Measurements from ENCODE around the gene FMNL3.

Gene FMNL3

DNA sequence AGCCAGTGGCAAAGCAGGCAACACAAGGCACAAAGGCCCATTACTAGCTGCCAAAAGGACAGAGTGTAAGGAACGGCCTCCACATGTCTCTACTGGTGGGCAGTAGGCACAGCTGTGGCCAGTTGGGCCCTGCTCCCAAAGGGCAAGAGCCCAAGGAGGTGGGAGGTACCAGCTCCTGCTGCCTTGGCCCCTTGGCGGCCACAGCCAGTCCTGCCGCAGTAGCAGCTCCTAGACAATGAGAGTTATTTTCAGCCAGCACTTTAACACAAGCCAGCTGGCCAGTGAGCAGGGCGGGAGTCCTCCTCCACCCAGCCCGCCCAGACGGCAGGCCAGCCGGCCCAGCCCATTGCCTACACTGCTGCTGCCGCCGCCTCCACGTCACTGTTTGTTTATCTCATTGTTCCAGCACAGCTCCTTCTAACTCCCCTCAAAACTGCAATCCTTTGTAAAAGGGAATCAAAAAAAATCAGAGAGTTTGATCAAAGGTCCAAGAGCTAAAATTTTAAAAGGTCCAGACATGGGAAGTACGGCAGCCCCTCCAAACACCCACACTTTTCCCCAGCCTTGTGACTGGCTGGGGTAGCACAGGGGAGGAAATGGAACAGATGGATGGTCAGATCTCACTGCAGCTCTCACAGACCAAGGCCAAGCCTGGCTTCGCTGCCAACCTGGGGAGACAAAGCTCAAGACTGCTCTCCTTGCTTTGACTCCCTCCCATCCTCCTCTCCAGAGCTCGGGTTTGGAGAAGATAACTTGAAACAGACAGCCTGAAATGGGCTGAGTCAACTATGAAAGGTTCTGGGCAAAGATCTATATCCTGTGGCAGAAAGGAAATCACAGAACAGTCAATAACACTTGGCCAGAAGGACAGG lies 33.5 kb downstream of the FMNL3 start:
- DNase-seq (ENCODE audit: low read depth) = no peak

DNA sequence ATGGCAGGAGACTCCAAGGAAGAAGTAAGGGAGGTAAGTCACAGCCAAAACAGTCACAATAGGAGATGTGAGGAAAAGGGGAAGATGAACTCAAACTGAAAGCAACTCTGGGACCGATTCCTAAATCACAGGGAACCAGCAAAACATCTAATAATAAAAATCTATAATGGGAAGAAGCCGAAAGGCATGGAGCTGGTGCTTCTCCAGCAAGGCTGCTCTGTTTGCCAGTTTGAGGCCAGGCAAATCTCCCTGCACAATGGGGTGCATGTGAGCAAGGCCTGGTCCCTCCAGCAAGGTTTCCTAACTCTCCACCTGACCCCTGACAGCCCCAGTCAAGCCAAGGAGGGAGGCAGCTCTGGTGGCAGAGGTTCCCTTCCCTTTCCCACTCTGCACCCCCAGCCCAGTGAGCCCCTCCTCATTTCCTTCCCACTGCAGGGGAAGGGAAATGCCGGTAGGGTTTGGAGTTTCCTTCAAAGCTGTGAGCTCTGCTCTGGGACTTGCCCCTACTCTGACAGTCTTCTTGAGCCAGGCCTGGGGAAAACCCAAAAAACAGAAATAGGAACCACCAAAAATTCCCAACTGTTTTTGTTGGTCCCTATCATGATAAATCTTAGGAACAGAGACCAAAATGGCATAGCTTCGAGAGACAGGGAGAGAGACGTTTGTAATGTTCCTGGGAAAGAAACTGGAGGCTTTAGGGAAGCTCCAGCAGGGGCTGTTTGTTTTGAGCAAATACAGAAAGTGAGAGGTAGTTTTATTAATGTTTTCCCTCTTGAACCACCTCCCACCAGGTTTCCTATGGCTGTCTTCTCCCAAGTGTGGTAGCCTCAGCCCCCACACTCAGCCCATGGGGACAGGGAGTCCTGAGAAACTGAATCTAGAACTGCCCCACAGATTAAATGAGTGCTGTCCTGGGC lies 34.6 kb downstream of the FMNL3 start:
- DNase-seq (ENCODE audit: low read depth) = no peak

DNA sequence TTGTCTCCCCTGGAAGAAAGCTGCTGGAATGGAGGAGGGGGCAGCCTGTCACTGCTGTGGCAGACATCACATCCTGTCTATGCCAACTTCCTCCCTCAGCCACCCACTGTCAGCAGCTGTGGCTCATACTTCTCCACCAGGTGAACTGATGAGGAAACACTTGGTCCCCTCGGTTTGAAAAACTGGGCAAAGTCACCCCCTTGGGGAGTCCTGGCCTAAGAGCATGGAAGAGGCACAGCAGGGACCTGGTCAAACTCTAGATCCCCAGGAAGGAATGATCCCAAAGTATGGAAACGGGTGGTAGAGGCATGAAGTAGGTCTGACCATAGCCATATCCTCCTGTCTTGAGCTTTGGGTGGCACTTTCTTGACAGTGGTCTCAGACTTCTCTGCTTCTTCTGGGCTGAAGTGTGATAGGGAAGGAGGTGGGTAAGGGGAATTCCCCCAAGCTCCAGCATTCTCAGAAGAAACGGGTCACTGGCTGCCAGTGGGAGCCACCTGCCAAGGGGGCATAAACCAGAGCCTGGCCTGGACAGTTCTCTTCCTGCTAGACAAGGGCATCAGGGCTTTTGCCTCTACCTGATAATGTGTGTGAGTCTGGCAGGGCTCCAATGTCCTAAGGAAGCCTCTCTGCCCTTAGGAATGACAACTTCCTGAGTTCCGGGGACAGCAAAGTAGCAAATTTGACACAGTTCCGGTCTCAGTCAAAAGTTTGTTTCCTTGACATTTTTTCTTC lies 36.0 kb downstream of the FMNL3 start:
- peak; percentile 64 for DNase-seq (ENCODE audit: low read depth)

DNA sequence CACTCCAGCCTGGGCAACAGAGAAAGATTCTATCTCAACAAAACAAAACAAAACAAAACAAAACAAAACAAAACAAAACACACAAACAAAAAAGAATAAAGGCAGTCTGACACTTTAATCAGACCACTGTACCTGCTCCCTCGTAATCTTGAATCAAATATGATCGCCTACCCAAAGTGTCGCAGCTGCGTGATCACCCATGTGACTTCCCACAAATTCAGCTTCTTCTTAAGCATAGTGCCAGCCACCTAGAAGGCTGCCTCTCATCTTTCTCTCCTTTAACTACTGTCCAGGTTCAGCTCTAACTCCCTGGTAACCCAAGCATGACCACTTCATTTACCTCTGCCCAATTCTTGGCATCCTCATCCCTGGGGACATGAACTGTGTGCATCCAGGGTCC lies 37.4 kb downstream of the FMNL3 start:
- DNase-seq (ENCODE audit: low read depth) = no peak

DNA sequence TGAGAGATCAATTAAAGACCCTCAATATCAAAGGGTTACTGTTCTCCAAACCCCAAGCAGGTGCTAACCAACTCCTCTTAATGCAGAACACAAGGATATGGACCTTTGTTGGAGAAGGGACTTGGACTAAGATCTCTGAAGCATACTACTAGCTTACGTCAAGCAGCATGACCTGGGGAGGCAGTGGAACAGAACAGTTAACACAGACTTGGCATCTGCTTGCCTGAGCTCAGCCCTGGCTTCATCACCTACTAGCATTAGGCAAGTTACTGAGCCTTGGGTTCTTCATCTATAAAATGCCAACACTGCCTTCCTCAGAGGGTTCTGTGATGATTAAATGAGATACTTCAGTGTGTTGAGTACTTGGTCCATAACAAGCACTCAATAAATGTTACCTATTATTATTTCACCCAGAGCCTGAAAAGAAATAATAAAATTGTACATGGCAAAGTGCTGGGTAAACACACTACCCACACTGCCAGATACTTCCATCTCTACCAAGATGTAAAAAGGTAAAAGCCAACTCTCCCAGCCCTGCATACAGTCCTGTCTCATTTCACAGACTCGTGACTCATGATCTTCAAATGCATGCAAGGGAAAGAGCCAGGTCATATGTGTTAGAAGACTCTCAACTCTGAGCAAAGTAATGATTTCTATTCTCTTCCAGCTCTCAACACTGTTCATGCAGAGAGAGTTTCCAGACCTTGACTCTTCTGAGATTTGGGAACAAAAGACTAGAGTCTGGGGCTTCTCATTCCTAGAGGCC lies 39.7 kb downstream of the FMNL3 start:
- DNase-seq (ENCODE audit: low read depth) = no peak

DNA sequence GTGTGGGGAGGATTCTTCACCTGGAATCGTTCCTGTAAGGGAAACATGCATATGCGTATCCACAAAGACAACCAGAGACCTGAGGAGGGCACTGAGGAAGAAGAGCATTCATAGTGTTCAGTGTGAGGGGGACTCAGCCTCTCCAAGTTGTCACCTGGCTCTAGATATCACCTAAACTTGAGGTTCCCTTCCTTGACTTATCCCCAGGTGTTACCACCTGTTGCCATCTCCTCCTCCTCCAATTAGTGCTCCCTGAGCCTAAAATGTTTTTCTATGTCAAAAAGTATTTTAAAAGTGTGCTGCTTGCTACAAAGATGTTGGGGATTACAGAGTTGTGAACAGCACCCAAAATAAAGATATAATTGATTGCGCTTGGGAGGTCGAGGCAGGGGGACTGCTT lies 41.0 kb downstream of the FMNL3 start:
- no peak for DNase-seq (ENCODE audit: low read depth)

DNA sequence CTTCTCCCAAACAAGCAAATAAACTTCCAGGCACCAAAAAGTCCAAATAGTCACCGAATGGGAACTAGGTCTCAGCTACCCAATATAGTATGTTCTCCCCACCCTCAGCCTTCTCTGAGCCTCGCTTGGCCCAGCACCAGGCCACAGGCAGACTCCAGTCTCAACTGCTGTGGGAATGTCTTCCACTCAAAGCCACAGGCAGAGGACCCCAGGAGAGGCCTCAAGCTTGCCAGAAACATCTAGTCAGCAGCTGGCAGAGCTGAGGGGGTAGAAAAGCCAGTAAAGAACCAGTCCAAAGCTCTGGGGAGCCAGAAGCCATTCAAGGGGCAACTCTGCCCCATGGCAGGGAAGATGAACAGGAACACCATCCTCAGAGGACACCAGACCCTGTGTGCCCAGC lies 41.8 kb downstream of the FMNL3 start:
- no peak for DNase-seq (ENCODE audit: low read depth)

DNA sequence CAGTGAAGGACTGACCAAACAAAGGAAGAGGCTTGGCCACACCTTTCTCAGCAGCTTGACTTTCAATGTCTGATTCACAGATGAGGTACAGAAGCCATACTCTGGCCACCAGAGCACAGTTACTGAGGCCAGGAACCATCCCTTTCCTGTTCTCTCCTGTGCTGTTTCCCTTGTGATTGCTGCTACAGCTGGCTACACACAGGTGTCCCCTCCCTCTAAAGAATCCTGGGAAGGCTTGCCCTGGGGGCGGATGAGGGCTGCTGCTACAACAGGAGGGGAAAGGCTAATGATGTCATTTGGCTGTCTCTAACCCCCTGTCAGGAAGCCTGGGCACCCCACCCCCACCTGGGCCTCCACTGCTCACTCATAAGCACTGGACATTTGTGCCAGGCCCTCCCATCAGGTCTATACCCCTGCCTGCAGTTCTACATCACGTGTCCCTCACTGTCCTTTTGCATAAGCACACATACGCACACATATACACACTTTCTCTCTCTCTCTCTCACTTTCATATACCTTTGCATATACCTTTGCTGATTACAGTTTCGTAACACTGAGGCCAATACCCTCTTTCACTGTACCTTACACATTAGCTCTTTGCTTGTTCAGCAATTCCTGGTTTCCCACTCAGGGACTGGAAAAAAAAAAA lies 42.5 kb downstream of the FMNL3 start:
- DNase-seq (ENCODE audit: low read depth) = no peak

DNA sequence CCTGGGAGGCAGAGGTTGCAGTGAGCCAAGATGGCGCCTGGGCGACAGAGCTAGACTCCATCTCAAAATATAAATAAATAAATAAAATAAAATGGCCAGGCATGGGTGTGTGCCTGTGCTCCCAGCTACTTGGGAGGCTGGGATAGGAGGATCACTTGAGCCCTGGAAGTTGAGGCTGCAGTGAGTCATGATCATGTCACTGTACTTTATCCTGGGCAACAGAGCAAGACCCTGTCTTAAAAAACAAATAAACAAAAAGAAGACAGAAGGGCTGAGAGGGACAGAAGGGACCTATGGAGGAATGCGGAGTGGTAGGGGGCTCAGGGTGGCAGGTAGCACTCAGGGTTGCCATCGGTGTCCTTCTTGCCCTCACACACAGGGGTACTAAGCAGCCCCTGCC lies 43.0 kb downstream of the FMNL3 start:
- DNase-seq (ENCODE audit: low read depth) = no peak

DNA sequence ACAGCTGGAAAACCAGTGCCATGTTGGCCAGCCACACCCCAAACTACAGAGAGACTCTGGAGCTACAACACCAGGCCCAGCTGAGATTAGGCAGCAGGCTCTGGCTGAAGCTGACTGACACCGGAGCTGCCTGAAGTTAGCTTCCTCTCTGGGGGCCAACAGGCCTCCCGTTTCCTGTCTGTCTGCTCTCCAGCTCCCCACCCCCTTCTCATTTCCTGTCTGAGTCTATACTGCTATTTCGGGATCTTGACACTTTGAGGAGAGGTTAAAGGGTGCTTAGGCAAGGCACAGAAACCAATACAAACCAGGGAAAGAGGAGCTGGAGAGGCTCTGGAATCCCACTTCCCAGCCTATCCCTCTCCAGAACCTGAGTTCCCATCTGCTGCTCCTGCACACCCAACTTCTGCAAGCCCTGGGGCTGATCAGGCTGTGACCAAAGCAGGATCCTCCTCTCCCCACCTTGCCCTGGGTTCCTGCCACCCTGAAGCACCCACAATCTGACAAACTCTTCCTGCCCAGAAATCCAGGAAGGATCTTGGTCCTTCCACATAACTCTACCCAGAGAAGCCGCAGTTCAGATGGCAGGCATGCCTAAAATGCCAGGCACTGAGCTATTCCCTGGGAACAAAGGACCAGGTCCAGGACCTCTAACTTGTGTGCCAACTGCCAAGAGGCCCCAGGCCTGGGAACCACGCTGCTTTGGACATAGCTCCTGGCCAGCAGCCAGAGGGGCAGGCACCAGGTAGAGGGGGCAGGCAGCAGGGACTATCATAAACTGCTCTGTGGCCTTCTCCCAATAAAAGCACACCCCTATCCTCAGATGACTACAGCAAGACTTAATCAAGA lies 44.0 kb downstream of the FMNL3 start:
- DNase-seq (ENCODE audit: low read depth) = peak; percentile 57

DNA sequence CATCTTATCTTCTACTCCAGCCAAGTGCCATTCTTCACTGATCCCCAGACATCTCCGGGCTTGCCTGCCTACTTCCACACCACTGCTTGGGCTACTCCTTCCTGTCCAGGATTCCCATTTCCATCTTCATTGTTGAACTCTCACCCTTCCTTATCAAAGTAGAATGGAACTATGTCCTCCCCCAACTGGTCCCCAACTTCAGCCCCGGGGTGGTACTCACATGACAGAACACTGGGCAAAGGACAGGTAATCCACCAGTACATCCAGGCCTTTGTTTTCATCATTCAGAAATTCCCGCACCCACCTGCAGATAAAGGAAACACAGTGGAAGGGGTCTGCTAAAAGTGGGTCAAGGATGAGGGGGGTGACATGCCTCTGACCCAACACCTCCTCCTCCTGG lies 45.5 kb downstream of the FMNL3 start:
- no peak for DNase-seq (ENCODE audit: low read depth)

DNA sequence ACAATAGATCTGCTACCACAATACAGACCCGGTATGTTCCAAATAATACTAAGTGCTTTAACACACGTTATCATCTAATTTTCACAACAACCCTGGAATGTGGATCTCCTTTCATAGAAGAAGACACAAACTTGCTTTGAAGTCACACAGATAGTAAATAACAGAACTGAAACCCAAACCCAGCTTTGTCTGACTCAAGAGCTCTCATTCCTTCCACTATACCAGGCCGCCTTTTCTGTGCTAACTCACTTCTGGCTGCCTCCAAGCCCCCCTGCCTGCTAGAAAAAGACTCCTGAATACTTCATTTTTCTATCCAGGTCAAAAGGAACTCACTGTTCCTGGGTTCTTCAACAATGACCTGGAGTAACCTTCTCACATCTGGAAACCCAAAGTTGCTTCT lies 46.0 kb downstream of the FMNL3 start:
- no peak for DNase-seq (ENCODE audit: low read depth)

DNA sequence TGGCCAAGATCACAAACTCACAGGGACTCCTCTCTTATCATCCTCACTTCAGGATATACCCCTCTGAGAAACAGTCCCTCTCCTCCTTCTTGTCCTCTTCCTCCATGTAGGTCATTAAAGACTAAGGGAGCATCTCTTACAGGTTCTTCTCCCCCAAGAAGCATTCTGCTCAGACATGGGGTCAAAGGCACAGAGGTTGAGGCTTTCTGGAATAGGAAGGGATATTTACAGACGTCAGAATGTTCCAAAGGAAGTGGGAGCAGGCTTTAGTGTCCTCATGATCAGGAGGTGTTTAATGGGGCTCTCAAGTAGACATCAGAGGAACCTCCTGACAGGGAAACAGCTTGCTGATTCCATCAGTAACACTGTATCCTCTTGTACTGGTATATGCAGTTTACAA lies 47.5 kb downstream of the FMNL3 start:
- DNase-seq (ENCODE audit: low read depth) = no peak

DNA sequence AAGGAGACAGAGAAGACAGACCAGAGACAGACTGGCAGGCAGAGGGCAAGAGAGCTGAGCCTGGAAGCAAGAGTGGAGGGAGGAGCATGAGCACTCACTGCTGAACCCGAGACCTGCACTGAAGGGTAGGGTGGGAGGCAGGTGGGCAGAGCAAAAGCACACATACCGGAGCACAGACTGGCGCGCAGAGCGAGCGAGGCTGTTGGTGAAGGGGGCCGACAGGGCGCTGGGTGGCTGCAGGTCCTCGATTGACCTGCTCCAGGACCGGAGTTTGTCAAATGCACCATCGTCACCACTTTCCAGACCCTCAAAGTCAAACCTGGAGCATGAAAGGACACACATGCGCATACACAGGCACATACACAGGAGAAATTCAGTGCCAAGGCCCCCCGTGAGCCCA lies 48.9 kb downstream of the FMNL3 start:
- DNase-seq (ENCODE audit: low read depth) = no peak

DNA sequence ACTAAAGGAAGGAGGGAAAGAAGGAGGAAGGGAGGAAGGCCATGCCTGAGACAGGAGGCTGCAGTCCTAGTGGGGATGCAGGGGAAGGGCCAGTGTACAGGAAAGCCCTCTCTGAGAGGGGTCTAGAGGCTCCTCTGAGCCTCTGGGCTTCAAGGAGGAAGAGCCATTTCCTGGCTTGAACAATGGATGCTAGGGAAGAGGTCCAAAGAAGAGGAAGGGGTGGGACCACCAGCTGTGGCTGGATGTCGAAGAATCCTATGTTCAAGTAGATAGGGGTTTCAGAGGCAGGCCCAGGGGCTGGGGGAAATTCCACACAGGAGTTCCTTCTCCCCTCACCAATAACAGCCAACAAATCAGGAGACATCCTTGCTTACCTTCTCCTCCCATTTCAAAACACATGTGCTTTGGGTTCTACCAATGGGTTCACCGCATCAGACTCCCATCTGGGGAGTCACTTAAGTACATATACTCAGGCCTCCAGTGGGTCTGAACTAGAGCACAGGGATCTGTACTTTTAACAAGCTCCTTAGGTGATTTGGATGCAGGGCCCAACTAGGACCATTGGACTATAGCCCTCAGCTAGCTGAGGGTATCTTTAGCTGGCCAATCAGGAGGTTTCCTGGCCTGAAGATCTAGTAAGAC lies 51.5 kb downstream of the FMNL3 start:
- no peak for DNase-seq (ENCODE audit: low read depth)

DNA sequence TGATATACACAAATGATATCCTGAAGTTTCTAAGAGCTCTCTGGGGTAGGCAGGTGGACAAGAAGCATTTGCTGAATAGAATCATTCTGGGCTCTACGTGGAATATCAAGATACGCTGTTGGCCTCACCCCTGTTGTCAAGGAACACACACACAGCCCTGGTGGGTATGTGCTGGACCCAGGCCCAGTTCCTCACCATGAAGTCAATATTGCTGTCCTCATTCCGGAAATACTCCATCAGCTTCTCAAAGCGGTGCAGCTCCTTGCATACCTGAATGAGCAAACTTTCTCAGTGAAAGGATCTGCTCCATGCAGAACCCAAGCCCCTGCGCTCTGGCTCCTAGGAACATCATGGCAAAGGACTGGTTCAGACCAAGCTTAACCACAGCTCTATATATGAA lies 52.5 kb downstream of the FMNL3 start:
- no peak for DNase-seq (ENCODE audit: low read depth)

DNA sequence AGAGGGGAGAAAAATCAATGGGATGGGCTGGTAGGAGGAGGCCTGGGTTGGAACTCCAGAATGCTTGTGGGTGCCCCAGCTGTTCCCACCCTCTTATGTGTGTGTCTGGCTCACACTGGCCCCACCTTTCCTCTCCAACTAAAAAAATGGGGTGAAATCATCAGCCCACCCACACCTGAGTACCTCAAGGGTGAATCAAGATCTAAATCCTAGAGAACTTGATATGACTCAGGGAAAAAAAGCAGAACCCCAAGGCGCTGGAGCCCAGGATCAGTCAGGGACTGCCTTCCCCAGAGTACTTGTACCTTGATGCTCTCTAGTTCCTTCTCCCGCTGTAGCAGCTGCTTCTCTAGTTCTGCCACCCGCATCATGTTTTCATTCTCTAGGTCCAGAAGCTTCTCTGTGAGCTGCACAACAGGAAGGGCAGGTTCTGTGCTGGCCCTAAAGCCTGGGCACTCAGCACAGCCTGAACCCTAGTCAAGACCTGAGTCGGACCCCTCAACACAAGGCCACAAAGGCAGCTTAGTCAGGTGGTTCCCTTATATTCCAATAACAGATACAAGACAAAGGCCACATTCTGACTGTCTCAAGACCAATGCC lies 54.2 kb downstream of the FMNL3 start:
- DNase-seq (ENCODE audit: low read depth) = no peak

DNA sequence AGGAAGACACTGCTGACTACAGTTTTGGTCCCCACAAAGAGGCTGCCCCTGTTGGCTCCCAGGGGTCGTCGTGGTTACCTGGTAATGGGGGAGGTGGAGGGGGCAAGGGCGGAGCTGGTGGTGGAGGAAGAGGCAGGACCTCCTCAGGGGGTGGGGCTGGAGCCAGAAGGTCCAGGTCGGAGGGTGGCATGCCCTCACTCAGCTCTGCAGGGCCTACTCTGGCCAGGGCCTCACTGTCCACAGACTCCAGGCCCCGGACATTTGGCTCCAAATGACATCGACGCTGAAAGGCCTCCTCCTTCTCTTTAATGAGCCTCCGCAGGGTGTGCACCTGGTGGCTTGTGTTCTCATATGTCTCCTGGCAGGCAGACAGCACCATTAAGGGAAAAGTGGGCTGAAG lies 55.4 kb downstream of the FMNL3 start:
- no peak for DNase-seq (ENCODE audit: low read depth)

DNA sequence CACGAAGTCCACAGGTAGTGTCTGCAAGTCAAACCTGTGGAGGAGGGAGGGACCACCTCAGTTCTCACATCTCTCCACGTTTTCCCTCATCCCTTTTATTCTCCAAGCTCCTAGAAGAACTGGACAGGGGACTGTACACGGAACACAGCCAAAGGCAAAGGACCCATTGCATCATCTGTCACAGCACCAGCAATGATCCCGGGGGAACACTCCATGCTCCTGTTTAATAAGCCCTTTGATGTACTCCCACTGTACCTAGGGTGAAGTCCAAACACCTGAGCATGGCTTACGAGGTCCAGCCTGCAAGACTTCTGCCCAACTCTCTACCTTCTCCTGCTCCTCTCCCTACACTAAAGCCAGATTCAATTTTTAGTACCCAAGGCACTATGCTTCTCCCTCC lies 57.3 kb downstream of the FMNL3 start:
- no peak for DNase-seq (ENCODE audit: low read depth)
